ENCODE data around the gene ROGDI. TPM values are rescaled to one million over a fixed set of nuclear protein-coding genes. Genes with fewer than 3 reads are reported as not detected.

ROGDI gene
- total RNA-seq, 1 donor from 2014 or later: 3.3 TPM

- Mint-ChIP-seq H3K27ac (peak overlapping the region; percentile 79), H3K27me3 (ENCODE audit: insufficient read depth) (no peaks in the 10 kb centered on the region), H3K4me3 (peak overlapping the region; percentile 87), H3K36me3 (ENCODE audit: low read depth) (peaks cover 1% of the 10 kb centered on the region), H3K9me3 (no peaks in the 10 kb centered on the region), H3K4me1 (ENCODE audit: low read depth) (peaks cover 20% of the 10 kb centered on the region)
- DNase-seq (ENCODE audit: low spot score): no peak
- intact Hi-C loops (cut with micrococcal nuclease): loop anchor here (2.0 to 5.0 kb wide), 2 partner anchors 307 to 341 kb away; partner anchors contain the start of genes ALG1 and DNAJA3
Observed at GRCh38 chr16:4765511-4766474, 36.6 kb downstream of the ROGDI start.

- H3K27ac Mint-ChIP-seq: no peak overlapping the region
- intact Hi-C loops (cut with micrococcal nuclease): no loop called here
- H3K4me3 Mint-ChIP-seq: no peak overlapping the region
Observed at GRCh38 chr16:4763791-4764190, 38.6 kb downstream of the ROGDI start.

GRCh38 chr16:4762205-4762604, 40.2 kb downstream of the ROGDI start:
- Mint-ChIP-seq H3K36me3 (ENCODE audit: low read depth) (peaks cover 15% of the 10 kb centered on the region), H3K27me3 (ENCODE audit: insufficient read depth) (no peaks in the 10 kb centered on the region), H3K27ac (no peak overlapping the region), H3K4me3 (no peak overlapping the region), H3K9me3 (no peaks in the 10 kb centered on the region), H3K4me1 (ENCODE audit: low read depth) (peaks cover 9% of the 10 kb centered on the region)
- intact Hi-C loops (cut with micrococcal nuclease): no loop called here
- DNase-seq (ENCODE audit: low spot score): no peak

More at GRCh38 chr16:4763791-4764190, 38.6 kb downstream of the ROGDI start:
- Mint-ChIP-seq H3K27me3 (ENCODE audit: insufficient read depth) (no peaks in the 10 kb centered on the region), H3K9me3 (no peaks in the 10 kb centered on the region), H3K36me3 (ENCODE audit: low read depth) (peaks cover 10% of the 10 kb centered on the region), H3K4me1 (ENCODE audit: low read depth) (peaks cover 20% of the 10 kb centered on the region)
- DNase-seq (ENCODE audit: low spot score): no peak

GRCh38 chr16:4760221-4760910, 42.1 kb downstream of the ROGDI start:
- no peak overlapping the region for H3K27ac Mint-ChIP-seq
- intact Hi-C loops (cut with micrococcal nuclease): no loop called here
- no peak overlapping the region for H3K4me3 Mint-ChIP-seq
- no peaks in the 10 kb centered on the region for H3K4me1 Mint-ChIP-seq (ENCODE audit: low read depth)
- peaks cover 24% of the 10 kb centered on the region for H3K36me3 Mint-ChIP-seq (ENCODE audit: low read depth)
- no peaks in the 10 kb centered on the region for H3K27me3 Mint-ChIP-seq (ENCODE audit: insufficient read depth)
- DNase-seq (ENCODE audit: low spot score): no peak
- H3K9me3 Mint-ChIP-seq: no peaks in the 10 kb centered on the region

GRCh38 chr16:4755687-4756086, 46.7 kb downstream of the ROGDI start:
- intact Hi-C loops (cut with micrococcal nuclease): no loop called here
- H3K4me1 Mint-ChIP-seq (ENCODE audit: low read depth): no peaks in the 10 kb centered on the region
- H3K27me3 Mint-ChIP-seq (ENCODE audit: insufficient read depth): no peaks in the 10 kb centered on the region
- H3K36me3 Mint-ChIP-seq (ENCODE audit: low read depth): peaks cover 30% of the 10 kb centered on the region
- no peak for DNase-seq (ENCODE audit: low spot score)
- no peaks in the 10 kb centered on the region for H3K9me3 Mint-ChIP-seq
- H3K4me3 Mint-ChIP-seq: no peak overlapping the region
- no peak overlapping the region for H3K27ac Mint-ChIP-seq

- H3K9me3 Mint-ChIP-seq: no peaks in the 10 kb centered on the region
- peaks cover 26% of the 10 kb centered on the region for H3K36me3 Mint-ChIP-seq (ENCODE audit: low read depth)
- H3K27ac Mint-ChIP-seq: no peak overlapping the region
- intact Hi-C loops (cut with micrococcal nuclease): no loop called here
- no peak overlapping the region for H3K4me3 Mint-ChIP-seq
- no peaks in the 10 kb centered on the region for H3K4me1 Mint-ChIP-seq (ENCODE audit: low read depth)
- no peak for DNase-seq (ENCODE audit: low spot score)
- no peaks in the 10 kb centered on the region for H3K27me3 Mint-ChIP-seq (ENCODE audit: insufficient read depth)
Observed at GRCh38 chr16:4754865-4755264, 47.6 kb downstream of the ROGDI start.

GRCh38 chr16:4753227-4753626, 49.2 kb downstream of the ROGDI start:
- no peak overlapping the region for H3K4me3 Mint-ChIP-seq
- H3K27me3 Mint-ChIP-seq (ENCODE audit: insufficient read depth): no peaks in the 10 kb centered on the region
- no peaks in the 10 kb centered on the region for H3K9me3 Mint-ChIP-seq
- peaks cover 4% of the 10 kb centered on the region for H3K4me1 Mint-ChIP-seq (ENCODE audit: low read depth)
- peaks cover 17% of the 10 kb centered on the region for H3K36me3 Mint-ChIP-seq (ENCODE audit: low read depth)
- no peak for DNase-seq (ENCODE audit: low spot score)
- intact Hi-C loops (cut with micrococcal nuclease): no loop called here
- no peak overlapping the region for H3K27ac Mint-ChIP-seq

- H3K27me3 Mint-ChIP-seq (ENCODE audit: insufficient read depth): no peaks in the 10 kb centered on the region
- no peak overlapping the region for H3K27ac Mint-ChIP-seq
- intact Hi-C loops (cut with micrococcal nuclease): no loop called here
- H3K36me3 Mint-ChIP-seq (ENCODE audit: low read depth): peaks cover 17% of the 10 kb centered on the region
- H3K4me3 Mint-ChIP-seq: no peak overlapping the region
- H3K4me1 Mint-ChIP-seq (ENCODE audit: low read depth): peaks cover 11% of the 10 kb centered on the region
- no peaks in the 10 kb centered on the region for H3K9me3 Mint-ChIP-seq
- DNase-seq (ENCODE audit: low spot score): no peak
Observed at GRCh38 chr16:4752351-4753100, 49.9 kb downstream of the ROGDI start.

GRCh38 chr16:4750896-4751295, 51.5 kb downstream of the ROGDI start:
- no peaks in the 10 kb centered on the region for H3K9me3 Mint-ChIP-seq
- no peak overlapping the region for H3K27ac Mint-ChIP-seq
- H3K4me1 Mint-ChIP-seq (ENCODE audit: low read depth): peaks cover 12% of the 10 kb centered on the region
- H3K4me3 Mint-ChIP-seq: no peak overlapping the region
- no peaks in the 10 kb centered on the region for H3K27me3 Mint-ChIP-seq (ENCODE audit: insufficient read depth)
- DNase-seq (ENCODE audit: low spot score): no peak
- peaks cover 14% of the 10 kb centered on the region for H3K36me3 Mint-ChIP-seq (ENCODE audit: low read depth)
- intact Hi-C loops (cut with micrococcal nuclease): no loop called here

- Mint-ChIP-seq H3K9me3 (no peaks in the 10 kb centered on the region), H3K4me1 (ENCODE audit: low read depth) (peaks cover 12% of the 10 kb centered on the region), H3K27ac (no peak overlapping the region), H3K4me3 (no peak overlapping the region), H3K27me3 (ENCODE audit: insufficient read depth) (no peaks in the 10 kb centered on the region), H3K36me3 (ENCODE audit: low read depth) (peaks cover 4% of the 10 kb centered on the region)
- intact Hi-C loops (cut with micrococcal nuclease): no loop called here
- DNase-seq (ENCODE audit: low spot score): no peak
Observed at GRCh38 chr16:4749700-4750257, 52.7 kb downstream of the ROGDI start.

GRCh38 chr16:4748682-4749411, 53.6 kb downstream of the ROGDI start:
- no peaks in the 10 kb centered on the region for H3K27me3 Mint-ChIP-seq (ENCODE audit: insufficient read depth)
- intact Hi-C loops (cut with micrococcal nuclease): no loop called here
- H3K36me3 Mint-ChIP-seq (ENCODE audit: low read depth): peaks cover 2% of the 10 kb centered on the region
- H3K27ac Mint-ChIP-seq: peak overlapping the region; percentile 58
- no peak overlapping the region for H3K4me3 Mint-ChIP-seq
- no peak for DNase-seq (ENCODE audit: low spot score)
- peaks cover 12% of the 10 kb centered on the region for H3K4me1 Mint-ChIP-seq (ENCODE audit: low read depth)
- no peaks in the 10 kb centered on the region for H3K9me3 Mint-ChIP-seq

Measured in activated T-helper 1 cell treated with anti-CD3 and anti-CD28 coated beads, Interleukin-12 subunit alpha, Interleukin-12 subunit beta, Interleukin-2, Interleukin-4 antibody, amounts not matched to agents 30 ng/mL and 10 ng/mL and 1 ng/mL, durations not matched to agents 14 hours and 24 hours and 36 hours (primary cell).